ENCODE results near the gene TNFRSF1A.
A peak's percentile ranks its signal among the peaks of the same experiment; 100 is the strongest.
"Not testable (repeated sequence)": the region's sequence is repeated elsewhere in the genome, so short reads cannot be mapped to it uniquely, and the experiment has no call there.

TNFRSF1A gene

DNA sequence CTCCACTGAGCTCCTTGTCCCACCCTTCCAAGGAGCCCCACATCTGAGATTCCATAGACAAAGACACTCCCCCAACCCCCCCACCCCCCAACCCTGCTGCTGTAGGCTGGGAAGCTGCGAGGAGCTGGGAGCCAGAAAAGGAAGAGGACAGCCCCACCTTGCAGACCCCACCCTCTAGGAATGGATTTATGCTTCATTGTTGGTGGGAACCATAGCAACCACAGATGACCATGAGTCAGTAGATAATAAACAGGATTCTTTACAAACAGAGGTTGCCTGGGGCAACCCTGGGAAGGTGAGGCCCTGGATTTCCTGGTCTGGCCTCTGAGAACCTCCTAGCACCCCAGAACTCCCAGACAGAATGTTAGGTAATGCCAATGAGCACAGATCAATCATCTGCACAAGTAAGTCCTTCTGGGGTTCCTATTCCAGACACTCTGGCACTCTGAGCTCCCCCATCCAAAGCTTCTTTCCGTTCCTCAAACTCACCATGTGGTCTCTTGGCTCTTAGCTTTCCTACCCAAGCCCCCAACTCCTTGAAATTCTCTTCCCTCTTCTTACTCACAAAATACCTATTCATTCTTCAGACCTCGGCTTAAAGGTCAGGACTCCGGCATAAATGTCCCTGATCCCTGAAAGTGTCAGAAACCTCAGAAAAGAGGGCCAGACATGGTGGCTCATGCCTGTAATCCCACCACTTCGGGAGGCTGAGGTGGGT is 46.6 kb downstream of the TNFRSF1A start:
- peak; percentile 76 for DNase-seq

DNA sequence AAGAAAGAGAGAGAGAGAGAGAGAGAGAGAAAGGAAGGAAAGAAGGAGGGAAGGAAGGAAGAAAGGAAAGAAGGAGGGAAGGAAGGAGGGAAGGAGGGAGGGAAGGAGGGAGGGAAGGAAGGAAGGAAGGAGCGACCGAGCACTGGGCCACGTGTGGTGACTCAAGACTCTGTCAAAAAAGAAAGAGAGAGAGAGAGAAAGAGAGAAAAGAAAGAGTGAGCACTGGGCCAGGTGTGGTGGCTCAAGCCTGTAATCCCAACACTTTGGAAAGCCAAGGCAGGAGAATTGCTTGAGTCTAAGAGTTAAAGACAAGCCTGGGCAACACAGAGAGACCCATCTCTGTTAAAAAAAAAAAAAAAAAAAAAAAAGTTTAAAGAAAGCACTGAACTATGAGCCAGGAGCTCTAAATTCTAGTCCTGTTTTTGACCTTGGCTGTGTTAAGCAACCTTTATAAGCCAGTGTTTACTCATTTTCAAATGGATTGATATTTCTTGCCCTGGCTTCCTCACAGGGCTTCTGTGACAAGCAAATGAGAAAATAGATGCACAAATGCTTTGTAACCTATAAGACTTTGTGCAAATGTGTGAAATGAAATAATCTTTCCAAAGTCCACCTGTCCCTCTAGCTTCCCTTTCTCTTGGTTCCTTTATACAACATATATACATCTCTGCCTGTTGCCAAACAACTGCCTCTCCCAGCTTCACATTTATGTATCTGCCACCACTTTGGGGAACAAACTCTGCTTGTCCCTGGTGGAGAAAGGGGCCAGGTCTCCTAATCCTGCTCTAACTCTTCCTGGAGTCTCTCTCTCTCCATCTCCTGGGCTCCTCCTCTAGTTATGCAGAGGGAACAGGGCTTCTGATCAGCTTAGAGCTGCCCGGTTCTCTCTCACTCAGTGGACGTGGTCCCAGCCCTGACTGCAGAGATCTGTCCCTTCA is 47.5 kb downstream of the TNFRSF1A start:
- DNase-seq: peak; percentile 37

DNA sequence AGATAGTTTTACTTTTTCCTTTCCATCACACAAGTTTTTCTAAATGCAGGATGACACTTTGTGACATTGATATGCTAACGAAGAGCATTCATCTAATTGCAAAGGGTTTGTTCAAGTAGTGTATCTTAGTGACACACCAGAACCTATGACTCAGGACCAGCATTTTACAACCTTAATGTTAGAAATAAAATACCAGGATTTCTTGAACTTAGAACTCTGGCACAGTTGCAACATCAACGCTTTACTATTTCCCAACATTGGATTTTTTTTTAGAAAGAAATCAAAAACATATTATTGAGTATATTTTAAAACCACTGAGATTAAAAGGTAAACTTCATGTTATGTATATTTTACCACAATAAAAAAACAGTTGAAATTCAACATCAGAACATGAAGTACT is 49.3 kb downstream of the TNFRSF1A start:
- peak; percentile 89 for DNase-seq

DNA sequence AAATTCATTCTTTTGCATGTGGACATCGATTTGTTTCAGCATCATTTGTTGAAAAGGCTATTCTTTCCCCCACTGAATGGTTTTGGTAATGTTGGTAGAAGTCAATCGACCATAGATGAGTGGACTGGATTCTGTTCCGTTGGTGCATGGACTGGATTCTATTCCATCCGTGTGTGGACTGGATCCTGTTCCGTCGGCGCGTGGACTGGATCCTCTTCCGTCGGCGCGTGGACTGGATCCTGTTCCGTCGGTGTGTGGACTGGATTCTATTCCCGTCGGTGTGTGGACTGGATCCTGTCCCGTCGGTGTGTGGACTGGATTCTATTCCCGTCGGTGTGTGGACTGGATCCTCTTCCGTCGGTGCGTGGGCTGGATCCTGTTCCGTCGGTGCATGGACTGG is 52.0 kb downstream of the TNFRSF1A start:
- DNase-seq: not testable (repeated sequence)

DNA sequence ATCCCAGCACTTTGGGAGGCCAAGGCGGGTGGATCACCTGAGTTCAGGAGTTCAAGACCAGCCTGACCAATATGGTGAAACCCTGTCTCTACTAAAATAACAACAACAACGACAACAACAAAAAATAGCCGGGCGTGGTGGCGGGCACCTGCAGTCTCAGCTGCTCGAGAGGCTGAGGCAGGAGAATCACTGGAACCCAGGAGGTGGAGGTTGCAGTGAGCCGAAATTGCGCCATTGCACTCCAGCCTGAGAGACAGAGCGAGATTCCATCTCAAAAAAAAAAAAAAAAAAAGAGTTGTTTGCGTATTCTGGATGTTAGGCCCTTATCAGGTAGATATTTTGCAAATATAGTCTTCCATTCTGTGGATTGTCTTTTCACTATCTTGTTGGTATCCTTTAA is 52.8 kb downstream of the TNFRSF1A start:
- not testable (repeated sequence) for DNase-seq

DNA sequence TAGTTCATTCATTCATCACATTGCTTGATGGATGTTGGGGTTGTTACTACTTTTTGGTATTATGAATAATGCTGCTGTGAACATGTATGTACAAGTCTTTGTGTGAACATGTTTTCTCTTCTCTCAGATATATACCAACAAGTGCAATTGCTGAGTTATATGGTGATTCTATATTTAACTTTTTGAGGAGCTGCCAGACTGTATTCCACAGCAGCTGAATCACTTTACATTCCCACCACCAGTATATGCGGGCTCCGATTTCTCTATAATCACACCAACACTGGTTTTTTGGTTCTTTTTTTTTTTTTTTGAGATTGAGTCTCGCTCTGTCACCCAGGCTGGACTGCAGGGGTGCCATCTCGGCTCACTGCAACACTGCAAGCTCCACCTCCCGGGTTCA is 53.6 kb downstream of the TNFRSF1A start:
- peak; percentile 84 for DNase-seq

DNA sequence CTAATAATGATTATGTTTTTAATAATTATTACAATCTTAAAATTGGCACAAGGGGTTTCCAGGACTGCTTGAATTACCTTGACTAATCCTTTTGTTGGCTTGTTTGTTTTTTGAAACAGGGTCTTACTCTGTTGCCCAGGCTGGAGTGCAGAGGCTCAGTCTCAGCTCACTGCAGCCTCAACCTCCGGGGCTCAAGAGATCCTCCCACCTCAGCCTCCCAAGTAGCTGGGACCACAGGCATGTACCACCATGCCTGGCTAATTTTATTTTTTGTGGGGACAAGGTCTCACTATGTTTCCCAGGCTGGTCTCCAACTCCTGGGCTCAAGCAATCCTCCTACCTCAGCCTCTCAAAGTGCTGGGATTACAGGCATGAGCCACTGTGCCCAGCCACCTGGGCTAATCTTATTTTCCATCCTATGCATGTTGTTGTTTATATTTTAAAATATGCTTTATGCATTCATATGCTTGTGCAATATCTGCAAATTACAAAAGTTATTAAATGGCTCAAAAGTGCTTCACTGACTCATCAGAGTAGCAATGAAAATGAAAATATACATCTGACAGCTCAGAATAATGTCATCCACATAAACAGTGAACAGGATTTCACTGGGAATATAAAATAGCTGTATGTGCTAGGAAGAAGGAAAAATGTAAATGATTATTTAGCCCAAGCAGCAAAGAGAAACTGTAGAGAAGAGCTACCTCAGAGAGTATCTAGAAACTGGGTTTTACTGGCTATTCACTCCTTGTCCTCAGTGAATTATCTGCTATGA is 56.2 kb downstream of the TNFRSF1A start:
- peak; percentile 87 for DNase-seq

DNA sequence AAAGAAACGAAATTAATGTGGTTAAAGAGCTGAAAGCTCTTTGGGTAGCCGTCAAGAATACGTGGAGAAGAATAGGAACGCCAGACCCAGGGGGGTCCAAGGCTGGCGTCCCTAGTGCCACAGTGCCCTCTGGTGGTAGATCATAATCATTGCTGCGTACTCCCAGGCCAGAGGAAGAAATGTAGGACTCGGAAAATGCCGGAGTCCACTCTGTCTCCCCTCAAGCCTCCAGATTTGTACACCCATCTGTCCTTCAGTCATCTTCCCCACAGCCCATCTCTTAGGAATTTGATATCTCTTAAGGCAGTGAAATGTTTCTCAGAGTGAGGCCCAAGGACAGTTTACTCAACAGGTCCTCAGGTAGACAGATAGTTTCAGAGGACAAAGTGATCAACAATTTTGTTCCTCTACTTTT is 56.8 kb downstream of the TNFRSF1A start:
- peak; percentile 70 for DNase-seq

DNA sequence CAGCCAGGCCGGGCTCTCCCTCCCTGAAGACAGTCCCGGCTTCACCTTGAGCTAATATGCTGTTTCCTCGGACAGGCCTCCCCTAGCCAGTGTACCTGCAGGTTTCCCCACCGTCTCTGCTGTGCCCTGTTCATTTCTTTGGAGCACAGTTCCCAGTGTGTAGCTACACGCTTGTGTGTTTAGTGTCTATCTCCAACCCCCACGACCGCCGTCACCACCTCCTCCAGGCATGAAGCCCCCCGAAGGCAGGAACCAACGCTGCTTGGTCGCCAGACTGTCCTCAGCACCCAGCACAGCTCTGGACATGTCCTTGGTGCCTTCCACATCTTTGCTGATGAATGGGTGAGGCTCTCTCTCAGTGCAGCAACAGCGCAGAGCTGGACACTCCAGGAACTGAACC is 57.6 kb downstream of the TNFRSF1A start:
- DNase-seq: no peak

DNA sequence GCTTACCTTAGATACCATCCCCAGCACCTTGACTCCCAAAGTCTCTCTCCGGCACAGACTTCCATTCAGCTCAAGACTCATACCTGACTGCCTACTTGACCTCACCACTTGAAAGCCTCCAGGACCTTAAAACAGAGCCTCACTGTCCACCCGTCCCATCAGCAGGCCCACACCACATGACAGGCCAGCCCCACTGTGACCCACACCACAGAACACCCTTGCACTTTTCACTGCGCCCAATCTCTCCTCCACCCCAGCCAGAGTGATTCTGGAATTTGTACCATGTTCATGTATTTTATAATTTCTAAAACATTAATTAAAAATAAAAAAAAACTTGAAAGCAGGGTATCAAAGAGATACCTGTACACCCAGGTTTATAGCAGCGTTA is 59.4 kb downstream of the TNFRSF1A start:
- DNase-seq: no peak

DNA sequence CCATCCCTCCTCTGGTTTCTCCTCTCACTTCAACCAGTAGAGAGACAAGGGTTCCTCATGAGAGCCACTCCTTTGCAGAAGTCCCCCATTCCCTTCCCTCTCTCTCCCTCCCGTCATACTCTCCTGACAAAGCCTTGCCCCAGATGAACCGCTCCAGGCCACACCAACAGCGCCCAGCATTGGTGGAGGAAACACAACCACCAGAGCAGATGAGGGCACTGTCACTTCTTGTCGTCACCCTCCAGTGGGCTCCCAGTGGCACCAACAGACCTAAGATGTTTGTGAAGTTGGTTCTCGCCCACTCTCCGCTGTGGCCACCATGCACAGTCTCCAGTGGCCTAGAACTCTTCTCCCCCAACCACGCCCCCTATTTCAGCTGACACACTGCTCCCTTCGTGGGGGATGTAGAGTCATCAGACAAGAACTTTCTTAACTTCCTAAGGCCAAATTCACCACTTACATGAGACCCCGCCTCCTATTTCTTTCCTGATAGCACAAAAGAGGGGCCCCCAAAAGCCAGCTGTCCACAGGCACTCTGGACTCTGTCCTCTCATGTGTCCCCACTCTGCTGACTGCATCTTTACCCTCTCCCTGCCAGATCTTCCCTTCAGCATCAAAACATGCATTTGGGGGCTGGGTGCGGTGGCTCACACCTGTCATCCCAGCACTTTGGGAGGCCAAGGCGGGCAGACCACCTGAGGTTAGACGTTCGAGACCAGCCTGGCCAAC is 60.6 kb downstream of the TNFRSF1A start:
- peak; percentile 36 for DNase-seq

DNA sequence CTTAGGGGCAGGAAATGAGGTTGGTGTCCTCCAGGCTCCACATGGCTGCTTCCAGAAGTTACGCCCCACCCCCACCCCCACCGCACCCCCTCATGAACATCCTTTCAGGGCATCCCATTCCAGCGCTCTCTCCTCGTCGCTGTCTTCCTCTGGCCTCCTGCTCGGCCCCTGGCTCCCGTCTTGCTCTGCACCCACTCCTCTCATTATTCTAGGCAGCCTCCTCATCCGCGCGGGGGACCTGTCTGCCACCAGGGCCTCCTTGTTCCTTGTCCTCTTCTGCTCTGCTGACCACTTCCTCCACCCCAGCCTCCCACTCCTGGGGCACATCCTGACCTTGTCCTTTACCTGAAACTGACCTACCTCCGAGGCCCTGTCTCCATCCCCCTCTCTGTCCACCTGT is 61.2 kb downstream of the TNFRSF1A start:
- DNase-seq: no peak

DNA sequence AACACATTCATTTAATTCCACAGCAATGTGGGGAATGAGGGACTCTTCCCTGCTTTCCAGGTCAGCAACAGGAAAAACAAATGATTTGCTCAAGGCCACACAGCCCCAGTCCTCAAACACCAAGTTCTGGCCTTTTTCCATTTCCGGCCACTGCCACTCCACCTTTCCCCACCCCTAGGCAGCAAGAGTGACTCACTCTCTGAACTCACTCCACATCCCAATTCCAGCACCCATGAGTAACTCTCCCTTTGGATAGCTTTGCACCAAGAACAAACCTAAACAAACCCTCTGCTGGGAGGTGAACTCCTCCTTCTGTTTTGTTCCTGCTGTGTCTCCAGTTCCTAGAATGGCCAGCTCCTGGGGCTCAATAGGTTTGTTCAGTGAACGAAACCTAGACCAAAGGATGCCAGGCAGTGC is 61.8 kb downstream of the TNFRSF1A start:
- DNase-seq: peak; percentile 96

DNA sequence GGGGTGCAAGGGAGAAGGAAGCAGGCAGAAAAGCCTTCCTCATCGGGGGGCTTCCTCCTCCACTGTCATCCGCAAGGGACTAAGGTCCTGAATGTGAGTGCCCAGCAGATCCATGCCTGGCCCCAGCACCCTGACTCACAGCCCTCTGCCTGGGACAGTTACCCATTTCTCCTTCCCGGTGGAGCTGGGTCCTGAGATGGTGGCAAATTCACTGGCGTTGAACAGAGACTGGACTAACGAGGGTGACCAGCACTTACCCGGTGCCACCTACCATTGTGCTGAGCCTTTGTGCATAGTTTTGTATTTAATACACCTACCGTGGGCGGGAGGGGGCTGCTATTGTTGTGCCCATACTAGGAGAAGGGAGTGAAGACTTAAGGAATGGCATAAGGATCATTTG is 62.2 kb downstream of the TNFRSF1A start:
- DNase-seq: no peak

DNA sequence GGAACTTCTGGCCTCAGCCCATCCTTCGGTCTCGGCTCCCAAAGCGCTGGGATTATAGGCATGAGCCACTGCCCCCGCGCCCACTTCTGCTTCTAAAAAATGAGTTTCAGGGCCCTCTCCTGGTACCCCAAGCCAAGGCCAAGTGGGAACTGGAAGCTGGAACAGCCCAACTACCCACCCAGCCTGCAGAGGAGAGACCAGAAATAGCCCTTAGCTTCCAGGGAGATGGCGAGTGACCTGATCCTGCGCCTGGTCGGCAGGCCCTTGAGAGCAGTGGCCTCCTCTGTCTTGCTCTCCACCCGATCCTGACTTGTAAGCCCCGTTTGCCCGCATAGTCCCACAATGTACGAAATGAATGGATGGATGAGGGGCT is 62.6 kb downstream of the TNFRSF1A start:
- DNase-seq: no peak

Measured in HCEC 1CT (cell line).